ENCODE measurements around the gene NRXN3.
"Not testable (repeated sequence)": the region's sequence is repeated elsewhere in the genome, so short reads cannot be mapped to it uniquely, and the experiment has no call there.

NRXN3 gene

DNA sequence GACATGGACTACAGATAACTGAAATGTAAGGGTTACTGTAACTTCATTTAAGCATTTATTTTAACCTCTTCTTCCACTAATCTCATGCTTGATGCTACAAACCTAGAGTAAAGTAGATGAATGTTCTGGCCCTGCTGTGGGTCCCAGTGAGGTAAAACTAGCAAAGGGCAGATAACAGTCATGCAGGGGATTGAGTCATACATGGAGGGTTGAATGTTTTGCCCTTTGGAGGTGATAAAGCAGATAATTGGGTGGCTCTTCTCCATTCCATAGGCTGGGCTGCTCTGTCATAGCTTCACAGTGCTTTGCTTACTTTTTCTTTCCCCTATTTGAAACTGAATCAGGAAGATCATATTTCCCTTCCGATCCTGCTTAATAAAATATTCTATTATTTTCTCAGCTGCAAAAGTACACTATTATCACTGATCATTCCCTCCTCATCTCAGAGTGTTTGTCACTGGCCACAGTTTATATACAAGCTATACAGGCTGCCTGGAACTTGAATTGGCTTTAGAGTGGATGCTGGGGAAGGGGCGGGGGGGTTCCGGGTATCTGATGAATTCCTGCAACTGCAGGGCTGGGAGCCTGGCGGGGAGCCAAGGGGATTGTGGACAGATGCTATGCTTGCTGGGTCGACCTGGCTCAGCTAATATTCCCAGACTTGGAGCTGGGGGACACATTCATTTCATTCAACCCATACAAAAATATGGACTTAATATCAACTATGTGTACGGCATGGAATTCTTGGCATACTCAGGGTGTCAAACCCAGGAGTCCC lies 235.1 kb downstream of the NRXN3 start:
- no peak for DNase-seq
- no peak for ATAC-seq

DNA sequence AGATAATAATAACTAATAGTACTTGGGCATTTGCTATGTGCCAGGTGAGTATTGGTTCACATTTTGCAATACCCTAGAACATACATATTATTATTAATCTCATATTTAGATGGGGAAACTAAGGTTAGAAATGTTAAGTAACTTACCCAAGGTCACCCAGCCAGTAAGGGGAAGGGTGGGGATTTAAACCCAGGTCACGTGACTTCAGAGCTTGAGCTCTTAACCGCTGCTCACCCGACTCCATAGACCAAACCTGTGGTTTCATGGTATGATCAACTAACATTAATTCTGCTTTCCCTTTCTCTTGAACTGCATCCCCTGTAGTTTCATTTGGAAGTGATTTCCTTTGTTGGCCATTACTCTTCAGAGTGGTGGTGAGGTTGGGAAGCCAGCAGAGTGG lies 242.3 kb downstream of the NRXN3 start:
- no peak for DNase-seq
- ATAC-seq: no peak

DNA sequence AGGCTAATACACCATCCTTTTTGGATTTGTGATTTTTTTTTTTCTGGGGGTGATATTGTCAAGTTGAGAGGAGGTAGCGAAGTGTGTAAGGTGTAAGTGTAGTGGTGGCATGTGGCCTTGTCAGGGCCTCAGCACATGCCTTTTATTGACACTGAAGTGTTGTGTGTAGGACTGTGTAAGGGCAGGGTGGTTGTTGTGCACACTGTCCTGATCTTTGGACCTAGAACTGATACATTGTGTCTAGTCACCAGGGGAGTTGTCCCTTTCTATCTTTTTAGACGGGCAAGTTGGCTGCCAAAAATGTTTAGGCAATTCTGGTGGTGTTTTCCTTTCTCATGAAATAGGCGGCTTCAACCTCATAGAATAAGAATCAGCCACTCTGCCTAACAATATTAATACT lies 244.0 kb downstream of the NRXN3 start:
- ATAC-seq: no peak
- DNase-seq: no peak

DNA sequence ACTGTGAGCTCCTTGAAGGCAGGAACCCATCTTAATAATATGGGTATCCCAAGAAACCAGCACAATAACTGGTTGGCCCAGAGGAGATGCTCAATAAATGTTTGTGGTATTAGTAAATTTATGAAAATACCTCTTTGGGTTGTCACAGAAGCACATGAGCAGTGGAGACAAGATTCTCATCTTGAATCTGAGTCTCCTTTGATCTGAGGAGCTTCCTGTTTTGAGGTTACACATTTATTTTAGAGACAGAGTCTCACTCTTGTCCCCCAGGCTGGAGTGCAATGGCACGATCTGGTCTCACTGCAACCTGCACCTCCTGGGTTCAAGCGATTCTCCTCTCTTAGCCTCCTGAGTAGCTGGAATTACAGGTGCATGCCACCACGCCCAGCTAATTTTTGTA lies 247.4 kb downstream of the NRXN3 start:
- ATAC-seq: no peak

DNA sequence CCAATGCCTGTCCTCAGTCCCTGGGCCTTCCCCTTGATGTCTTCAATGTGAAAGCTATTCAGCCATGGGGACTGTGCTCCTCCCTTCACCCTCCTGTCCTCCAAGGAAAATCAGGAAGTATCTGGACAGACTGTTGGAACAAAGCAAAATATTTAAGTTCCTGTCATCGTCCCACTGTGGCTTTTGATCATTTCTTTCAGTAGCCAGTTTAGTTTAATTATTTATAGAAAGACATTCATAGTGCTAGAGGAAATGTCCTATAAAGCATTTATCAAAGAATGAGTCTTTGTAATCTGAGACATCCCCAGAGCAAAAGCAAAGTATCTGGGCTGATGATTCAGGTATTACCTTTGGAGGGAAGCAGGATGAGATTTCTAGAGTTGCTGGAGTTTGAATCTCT lies 254.1 kb downstream of the NRXN3 start:
- DNase-seq (no peak), ATAC-seq (no peak)

More for the DNA sequence above, 247.4 kb downstream of the NRXN3 start:
- no peak for DNase-seq

DNA sequence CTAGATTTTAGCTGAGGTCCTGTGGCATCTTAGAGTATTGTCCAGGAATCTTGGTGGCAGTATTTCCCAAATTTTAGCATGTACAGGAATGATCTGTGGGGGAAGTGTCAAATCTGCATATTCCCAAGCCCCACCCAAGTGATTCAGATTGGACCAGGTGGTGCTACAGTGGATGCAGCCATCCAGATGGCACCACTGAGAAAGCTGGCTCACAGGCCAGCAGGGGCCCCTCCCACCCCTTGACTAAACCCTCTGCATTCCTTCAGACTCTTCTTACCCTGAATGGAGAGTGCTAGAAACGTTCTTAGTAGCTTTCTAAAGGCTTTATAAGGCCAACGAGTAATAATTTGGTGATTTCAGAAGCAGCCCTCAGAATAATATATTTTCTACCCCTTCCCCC lies 255.2 kb downstream of the NRXN3 start:
- ATAC-seq: no peak
- DNase-seq: no peak

DNA sequence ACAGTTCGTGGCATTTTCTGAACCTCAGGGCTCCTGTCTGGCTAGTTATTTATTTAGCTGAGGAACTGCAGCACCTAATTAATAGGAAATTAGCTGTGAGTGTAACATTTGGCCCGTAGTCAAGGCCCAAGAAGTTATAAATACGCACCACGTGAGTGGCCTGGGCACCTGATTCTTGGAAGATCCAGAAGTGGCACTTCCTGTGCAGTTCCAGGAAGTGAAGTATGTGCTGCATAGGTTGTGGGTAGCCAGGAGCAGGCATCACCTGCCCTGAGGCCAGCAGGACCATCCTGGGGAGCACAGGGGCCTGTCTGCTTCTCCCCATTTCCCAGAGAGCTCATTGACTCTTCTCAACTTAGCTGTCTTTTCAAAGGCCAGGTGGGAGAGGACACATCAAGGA lies 255.6 kb downstream of the NRXN3 start:
- ATAC-seq (no peak), DNase-seq (no peak)

DNA sequence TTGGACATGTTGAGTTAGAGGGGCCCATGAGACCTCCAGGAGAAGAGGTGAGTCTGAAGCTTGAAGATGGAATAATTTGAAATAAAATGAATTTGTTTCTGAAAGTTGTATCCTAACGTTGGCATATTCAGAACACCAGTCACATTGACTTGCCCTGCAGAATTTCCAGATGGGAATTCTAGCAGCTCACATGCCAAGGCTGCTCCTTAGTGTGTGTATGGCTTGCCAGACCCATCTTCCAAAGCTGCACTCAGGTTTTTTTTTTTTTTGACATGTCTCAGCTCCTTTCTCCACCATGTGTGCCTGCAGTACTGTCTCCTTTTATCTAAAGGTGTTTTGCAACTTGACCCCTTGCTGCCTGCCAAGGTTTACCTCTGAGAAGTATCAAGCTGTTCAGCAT lies 261.9 kb downstream of the NRXN3 start:
- ATAC-seq (no peak), DNase-seq (no peak)

DNA sequence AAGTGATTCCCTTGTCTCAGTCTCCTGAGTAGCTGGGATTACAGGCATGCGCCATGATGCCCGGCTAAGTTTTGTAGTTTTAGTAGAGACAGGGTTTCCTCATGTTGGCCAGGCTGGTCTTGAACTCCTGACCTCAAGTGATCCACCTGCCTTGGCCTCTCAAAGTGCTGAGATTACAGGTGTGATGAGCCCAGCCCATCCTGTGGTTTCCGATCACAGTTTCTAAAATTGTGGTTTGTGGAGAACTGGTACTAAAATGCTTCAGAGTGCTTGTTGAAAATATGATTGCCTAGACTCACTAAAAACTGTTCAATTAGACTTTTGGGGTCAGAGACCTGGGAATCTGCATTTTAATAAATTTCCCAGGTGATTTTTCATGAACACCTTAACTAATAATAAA lies 267.3 kb downstream of the NRXN3 start:
- ATAC-seq, DNase-seq: not testable (repeated sequence)

DNA sequence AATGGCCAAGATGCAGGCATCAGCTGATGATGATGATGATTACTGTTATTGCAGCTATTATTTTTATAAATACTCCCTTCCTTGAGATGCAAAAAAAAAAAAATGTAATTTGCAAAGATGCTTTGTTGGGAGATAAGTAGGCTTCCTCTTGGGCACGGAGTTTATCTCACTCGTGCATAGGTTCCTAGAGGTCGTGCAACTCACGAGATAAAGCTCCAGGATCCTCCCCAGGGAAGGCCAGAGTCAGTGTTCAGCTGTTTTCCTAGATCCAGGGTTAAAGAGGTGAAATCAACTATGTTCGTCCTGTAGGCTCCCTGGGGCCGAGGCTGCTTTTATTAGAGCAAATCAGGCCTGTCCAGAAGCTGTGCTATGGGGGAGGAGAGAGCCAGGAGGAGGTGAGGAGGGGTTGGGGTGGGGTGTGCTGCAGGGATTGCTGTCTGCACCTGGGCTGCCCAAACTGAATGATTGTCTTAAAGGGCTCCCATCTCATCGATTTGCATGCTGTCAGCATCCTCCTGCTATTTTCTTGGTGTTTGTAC lies 270.3 kb downstream of the NRXN3 start:
- no peak for ATAC-seq

DNA sequence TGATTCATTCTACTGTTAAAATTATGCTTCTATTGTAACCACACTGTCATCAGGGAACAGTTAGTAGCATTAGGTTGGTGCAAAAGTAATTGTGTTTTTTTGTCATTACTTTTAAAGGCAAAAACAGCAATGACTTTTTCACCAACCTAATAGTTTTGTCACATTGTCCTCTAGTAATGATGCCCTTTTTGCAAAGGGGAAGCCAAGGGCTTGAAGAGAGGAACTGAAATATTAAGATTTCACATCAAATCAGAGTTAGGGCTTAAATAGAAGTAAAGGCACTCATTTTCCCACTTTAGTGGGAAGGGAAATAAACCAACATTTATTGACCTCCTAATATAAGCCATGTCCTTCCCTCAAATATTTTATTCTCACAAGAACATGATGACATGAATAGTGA lies 273.7 kb downstream of the NRXN3 start:
- ATAC-seq (no peak), DNase-seq (no peak)

More for the DNA sequence above, 270.3 kb downstream of the NRXN3 start:
- DNase-seq: no peak

DNA sequence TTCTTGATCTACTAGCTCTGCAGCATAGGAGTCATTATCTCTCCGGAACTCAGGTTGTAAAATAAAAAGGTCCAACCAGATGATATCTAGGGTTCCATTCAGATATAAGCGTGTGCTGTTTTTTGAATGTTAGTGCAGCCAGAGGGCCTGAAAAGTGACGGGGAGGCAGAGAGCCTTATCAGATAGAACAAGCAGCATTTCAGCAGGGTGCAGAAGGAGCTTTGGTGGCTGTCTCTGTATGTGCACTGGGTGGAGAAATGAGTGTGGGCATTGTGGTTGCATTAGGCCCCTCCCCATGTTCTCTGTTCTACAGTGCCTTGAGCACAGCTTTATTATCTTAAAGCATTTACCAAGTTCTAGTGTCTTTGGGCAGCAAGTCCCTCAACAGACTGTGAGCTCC lies 275.1 kb downstream of the NRXN3 start:
- DNase-seq (no peak), ATAC-seq (no peak)

DNA sequence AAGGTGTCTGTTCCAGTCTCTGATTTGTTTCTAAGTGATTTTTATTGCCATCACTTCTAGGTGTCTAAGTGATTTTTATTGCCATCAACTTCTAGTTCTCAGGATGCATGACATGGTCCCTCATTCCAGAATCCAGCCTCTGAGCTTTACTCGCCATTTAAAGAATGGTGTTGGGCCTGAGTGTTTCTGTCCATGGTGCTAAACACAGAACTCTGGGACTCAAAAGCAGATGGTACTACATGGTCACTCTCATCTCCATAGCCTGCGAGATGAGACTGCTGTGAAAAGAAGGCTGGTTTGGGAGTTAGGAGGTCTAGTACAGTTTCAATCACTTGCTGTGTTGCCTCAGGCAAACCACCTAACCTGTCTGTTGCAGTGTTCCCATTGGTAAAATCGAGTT lies 276.6 kb downstream of the NRXN3 start:
- no peak for DNase-seq
- no peak for ATAC-seq

DNA sequence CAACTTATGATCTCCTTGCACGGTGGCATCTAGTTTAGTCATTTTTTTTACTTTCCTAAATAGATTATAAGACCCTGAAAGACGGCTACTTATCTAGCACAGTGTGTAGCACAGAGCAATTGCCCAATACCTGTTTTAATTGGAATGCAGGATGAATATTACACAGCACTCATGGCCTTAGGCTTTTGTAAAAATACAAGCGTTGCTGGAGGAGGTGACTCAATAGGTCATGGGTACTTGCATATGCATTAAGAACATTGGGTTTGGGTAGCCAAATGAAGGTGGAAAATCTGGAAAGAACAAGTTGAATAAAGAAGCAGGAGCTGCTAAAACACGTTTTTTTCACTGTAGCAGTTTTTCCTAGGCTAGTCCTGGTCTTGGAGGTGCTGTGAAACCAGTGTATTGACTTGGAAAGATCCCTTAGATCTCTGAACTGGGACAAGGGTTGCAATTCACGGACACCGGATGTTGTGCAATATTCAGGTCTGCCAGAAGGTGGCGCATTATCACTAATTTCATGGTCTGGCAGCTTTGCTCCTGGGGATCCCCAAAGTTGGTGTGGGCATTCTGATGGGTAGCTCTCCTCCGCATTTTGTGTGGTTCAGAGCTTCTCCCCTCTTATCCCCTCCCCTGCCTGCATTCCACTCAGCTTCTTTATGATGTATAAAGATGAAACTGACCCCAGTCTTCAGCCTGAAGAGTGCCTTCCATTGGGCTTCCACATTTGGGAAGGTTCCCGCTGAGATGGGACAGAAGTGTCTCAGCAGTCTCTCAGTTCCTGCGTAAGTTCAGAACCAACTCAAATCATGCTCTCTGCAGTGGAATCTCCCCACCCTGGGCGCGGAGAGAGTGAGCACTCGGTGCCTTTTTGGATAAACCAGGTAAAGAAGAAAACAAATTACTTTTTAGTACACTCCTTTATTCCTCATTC lies 278.3 kb downstream of the NRXN3 start:
- peak; percentile 51 for DNase-seq
- ATAC-seq: peak; percentile 32

DNA sequence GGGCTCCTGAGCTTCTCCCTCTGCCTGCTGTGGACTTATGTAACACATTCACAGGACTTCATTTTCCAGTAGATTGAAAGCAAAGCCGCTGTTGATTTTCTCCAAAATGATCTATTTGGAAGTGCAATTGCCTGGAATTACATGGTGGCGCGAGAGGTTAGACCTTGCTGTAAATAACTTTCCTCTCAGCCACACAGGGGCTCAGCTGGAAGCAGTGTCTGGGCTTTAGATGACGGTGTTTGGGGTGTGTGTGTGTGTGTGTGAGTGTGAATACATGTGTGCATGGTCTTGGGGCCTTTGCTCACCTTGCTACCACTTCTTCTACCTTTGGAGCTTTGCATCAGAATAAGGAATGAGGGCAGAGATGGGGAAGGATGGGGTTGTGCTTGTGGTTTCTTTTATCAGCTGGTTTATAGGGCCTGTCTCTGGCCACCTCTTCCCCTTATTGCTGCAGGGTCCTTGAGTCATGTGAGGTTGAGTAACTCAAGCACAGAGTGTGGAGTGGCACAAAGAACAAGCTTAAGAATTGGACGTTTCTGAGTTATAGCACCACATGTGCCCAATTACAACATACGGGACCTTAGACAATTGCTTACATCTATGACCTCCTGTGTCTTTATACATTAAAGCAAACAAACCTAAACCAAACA lies 280.6 kb downstream of the NRXN3 start:
- DNase-seq: no peak
- ATAC-seq: no peak

DNA sequence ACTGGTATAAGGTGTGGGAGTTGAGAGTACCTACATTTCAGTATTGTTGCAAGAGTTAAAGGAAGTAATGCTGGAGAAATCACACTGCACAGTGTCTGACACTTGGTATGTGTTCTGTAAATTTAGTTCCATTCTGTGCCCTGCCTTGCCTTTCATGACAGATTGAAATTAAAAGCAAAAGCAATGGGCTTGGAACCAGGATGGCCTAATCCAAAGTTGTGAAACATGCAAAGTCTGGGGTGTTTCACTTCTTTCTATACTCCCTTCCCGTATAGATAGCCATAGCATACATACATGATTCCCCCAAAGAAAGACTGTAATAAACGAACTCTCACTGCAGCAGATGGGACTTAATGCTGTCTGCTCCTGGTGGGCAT lies 281.1 kb downstream of the NRXN3 start:
- ATAC-seq (no peak), DNase-seq (no peak)

DNA sequence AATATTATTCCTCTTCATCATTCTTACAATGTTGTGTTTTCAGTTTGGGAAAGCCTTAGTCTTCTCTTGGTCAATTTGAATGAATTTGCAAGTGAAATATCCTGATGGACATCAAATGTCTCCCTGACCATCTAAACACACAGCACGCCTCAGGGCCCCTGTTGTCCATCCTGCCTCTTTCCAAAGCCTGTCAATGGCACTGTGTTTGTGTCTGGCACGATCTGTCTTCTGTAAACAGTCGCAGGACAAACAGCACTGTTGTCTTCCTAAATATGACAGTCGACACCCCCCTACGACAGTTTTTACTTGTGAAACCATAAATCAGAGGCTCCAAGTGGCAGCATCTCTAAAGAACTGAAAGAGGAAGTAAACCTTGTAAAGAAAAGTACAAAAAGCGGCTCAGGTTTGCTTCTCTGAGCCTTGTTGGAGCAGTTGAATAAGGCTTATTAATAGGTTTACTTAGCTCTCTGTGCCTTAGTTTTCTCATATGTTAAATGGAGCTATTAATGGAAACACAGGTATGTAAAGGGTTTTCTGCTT lies 285.8 kb downstream of the NRXN3 start:
- DNase-seq: no peak
- no peak for ATAC-seq

DNA sequence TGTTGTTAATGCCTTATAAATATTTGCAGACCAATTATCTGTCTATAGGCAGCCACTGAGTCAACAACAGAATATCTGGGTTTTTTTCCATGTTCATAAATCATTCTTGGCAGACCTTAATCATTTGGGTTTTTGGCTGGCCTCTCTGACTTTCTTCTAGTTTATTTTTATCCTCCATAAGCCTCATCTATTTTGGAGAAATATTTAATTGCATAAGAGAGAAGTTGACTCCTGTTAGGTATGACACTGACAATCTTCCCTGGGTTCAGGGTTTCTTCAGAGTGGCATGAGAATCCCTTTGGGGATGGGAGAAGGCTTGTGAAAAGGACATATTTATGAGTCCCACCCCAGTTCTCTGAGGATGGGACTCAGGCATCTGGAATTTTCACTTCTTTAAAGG lies 299.8 kb downstream of the NRXN3 start:
- DNase-seq: no peak
- no peak for ATAC-seq

DNA sequence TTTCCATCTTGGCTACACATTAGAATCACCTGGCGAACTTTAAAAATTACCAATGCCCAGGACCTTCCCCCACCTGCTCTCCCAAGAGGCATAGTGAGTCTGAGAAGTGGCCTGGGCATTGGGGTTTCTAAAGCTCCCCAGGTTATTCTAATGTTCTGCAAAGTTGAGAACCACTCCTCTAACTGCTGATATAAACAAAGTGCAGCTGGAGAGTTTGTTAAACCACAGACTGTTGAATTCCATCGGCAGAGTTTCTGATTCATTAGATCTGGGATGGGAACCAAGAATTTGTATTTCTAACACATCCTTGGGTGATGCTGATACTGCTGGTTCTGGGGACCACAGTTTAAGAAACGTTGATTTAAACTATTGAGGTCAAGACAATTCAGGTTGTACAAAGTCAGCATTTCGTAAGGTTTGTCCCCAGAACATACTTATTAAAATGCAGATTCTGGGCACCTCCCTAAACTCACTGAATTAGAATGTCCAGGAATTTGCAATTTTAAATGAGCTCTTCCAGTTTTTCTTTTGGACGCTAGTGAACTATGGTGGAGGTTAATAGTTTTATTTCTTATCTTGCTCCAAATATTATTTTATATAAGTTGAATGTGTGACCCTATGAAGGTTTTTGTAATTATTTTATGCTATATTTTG lies 309.1 kb downstream of the NRXN3 start:
- no peak for ATAC-seq

DNA sequence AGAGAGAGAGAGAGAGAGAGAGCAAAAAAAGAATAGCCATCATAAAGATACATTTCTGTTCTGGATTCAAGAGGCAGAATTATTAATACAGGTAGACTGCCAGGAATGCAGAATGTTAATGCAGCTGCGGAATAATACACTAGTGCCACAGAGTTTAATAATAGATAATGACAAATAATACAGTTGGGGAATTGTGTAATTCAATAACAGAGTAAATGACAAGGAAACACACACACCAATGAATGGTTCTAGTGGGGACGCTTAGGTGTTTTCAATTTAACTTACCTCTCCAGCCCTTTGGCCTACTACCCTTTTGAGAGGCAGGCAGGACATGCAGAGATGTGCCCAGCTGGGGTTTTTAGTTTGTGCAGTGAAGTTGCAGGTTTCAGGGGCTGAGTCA lies 313.9 kb downstream of the NRXN3 start:
- ATAC-seq (no peak), DNase-seq (no peak)

More for the DNA sequence above, 309.1 kb downstream of the NRXN3 start:
- no peak for DNase-seq

DNA sequence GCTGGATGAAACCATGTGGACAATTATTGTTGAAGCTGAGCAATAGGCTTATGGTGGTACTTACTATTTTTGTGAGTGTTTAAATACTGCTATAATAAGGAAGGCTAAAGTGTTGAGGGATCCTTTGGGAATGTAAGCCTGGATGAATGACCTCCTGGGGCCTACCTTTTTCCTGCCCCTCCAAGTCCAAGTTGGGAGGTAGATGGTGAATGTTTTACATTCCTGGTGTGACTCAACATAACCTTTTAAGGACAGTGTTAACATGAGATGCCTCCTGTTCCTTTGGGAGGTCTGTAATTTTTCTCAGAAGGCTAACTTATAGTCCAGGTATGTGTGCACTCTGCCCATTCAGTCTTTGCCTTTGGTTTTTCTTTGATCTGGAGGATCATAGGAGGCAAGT lies 315.9 kb downstream of the NRXN3 start:
- no peak for DNase-seq
- no peak for ATAC-seq

DNA sequence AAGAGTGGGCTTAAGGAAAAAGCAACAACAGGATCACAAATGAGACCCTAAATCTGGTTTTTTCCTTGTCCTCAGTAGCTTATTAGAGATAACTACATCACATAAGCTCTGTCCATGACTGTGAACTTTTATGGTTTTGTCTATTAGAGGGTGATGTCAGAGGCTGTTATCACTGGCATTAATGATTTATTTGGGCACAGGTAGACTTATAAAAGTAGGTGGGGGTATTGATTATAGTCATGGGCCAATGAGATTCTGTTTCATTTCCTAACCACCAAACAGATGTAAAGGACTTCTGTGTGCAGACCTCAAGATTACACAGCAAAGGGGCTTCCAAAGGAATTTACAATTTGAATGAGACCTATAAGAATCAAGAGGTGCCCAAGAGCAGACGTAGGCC lies 316.4 kb downstream of the NRXN3 start:
- DNase-seq (no peak), ATAC-seq (no peak)

Measured in stimulated activated naive CD8-positive, alpha-beta T cell treated with anti-CD3 and anti-CD28 coated beads, Interleukin-15, Interleukin-2, amounts not matched to agents 100 U/mL and 50 U/mL, for 24 hours (primary cell).